Stimulated activated CD4-positive, alpha-beta T cell treated with anti-CD3 and anti-CD28 coated beads, Interleukin-12 subunit alpha, Interleukin-12 subunit beta, amount 100 ng/mL, for 4 hours (primary cell): Measurements from ENCODE around the gene CD27.
"Not testable (repeated sequence)": the region's sequence is repeated elsewhere in the genome, so short reads cannot be mapped to it uniquely, and the experiment has no call there.

Source experiments
- DNase-seq: peaks from one replicate; pipeline ENCODE4 v3.0.0-alpha.2; 2020

Gene CD27

GRCh38 chr12:6444704-6445688 lies at the start of gene CD27:
TSS of gene CD27 (plus strand) at chr12:6444955. CDS start at chr12:6445096, 141 bp downstream.
- no peak for DNase-seq

GRCh38 chr12:6396031-6396430 lies 48.7 kb upstream of the CD27 start:
- no peak for DNase-seq

- no peak for DNase-seq
Observed at GRCh38 chr12:6399884-6400644, 44.7 kb upstream of the CD27 start.

- DNase-seq: no peak
Observed at GRCh38 chr12:6404390-6404789, 40.4 kb upstream of the CD27 start.

GRCh38 chr12:6405963-6406362 lies 38.8 kb upstream of the CD27 start:
- no peak for DNase-seq

GRCh38 chr12:6407236-6407954 lies 37.4 kb upstream of the CD27 start:
- no peak for DNase-seq

GRCh38 chr12:6416596-6416995 lies 28.2 kb upstream of the CD27 start:
- DNase-seq: no peak

- DNase-seq: no peak
Observed at GRCh38 chr12:6418796-6419195, 26.0 kb upstream of the CD27 start.

- DNase-seq: no peak
Observed at GRCh38 chr12:6420364-6420763, 24.4 kb upstream of the CD27 start.

- peak; percentile 58 for DNase-seq
Observed at GRCh38 chr12:6423267-6424007, 21.3 kb upstream of the CD27 start.

- no peak for DNase-seq
Observed at GRCh38 chr12:6424008-6424347, 20.8 kb upstream of the CD27 start.

- no peak for DNase-seq
Observed at GRCh38 chr12:6424866-6425265, 19.9 kb upstream of the CD27 start.

- no peak for DNase-seq
Observed at GRCh38 chr12:6425590-6426531, 18.9 kb upstream of the CD27 start.

- DNase-seq: peak; percentile 86
Observed at GRCh38 chr12:6426882-6427671, 17.7 kb upstream of the CD27 start.

- not testable (repeated sequence) for DNase-seq
Observed at GRCh38 chr12:6427796-6428195, 17.0 kb upstream of the CD27 start.

GRCh38 chr12:6428326-6428725 lies 16.4 kb upstream of the CD27 start:
- no peak for DNase-seq

GRCh38 chr12:6430124-6430989 lies 14.4 kb upstream of the CD27 start:
- DNase-seq: peak; percentile 56

GRCh38 chr12:6432991-6433390 lies 11.8 kb upstream of the CD27 start:
- DNase-seq: no peak
